Measurements from ENCODE around the gene DGKQ. TPM values are rescaled to one million over a fixed set of nuclear protein-coding genes. Genes with fewer than 3 reads are reported as not detected.

DGKQ gene
- total and polyA plus RNA-seq, 2 of the 13 experiments (the other 11 are each of a cell fraction or from before 2014, with no cell fraction given) = 4.5 to 7.2 TPM

- peak; percentile 68; the same call in 1 of the 2 replicates for TF ChIP-seq SSRP1 (CRISPR knock-in tag; IDR thresholded peaks at IDR 0.05)
- 0 out of 2 replicates have a peak, but pooled peaks have one; percentile 26 for TF ChIP-seq ZNF350 (CRISPR knock-in tag; IDR thresholded peaks at IDR 0.05; ENCODE audit: borderline replicate concordance, low read depth)
- 0 out of 2 replicates have a peak, but pooled peaks have one; percentile 49 for TF ChIP-seq THAP9 (CRISPR knock-in tag; IDR thresholded peaks at IDR 0.05; ENCODE audit: borderline replicate concordance)
- no peak for TF ChIP-seq ASH2L (IDR thresholded peaks at IDR 0.05; ENCODE audit: insufficient read length, low read depth, low read length)
- TF ChIP-seq EEA1 (CRISPR knock-in tag; IDR thresholded peaks at IDR 0.05; ENCODE audit: borderline replicate concordance) = 0 out of 2 replicates have a peak, but pooled peaks have one; percentile 12
- no peak for TF ChIP-seq ZNF251 (CRISPR knock-in tag; IDR thresholded peaks at IDR 0.05)
- peak; percentile 60; the same call in 1 of the 2 replicates for TF ChIP-seq NCOA5 (CRISPR knock-in tag; IDR thresholded peaks at IDR 0.05)
- no peak for TF ChIP-seq AKNA (CRISPR knock-in tag; IDR thresholded peaks at IDR 0.05; ENCODE audit: borderline replicate concordance)
- TF ChIP-seq CBX1 (IDR thresholded peaks at IDR 0.05; ENCODE audit: low read depth) = no peak
- TF ChIP-seq IRF9 (CRISPR knock-in tag; IDR thresholded peaks at IDR 0.05; ENCODE audit: borderline replicate concordance) = no peak
- TF ChIP-seq ZNF710 (CRISPR knock-in tag; IDR thresholded peaks at IDR 0.05; ENCODE audit: borderline replicate concordance) = no peak
- TF ChIP-seq TRAFD1 (CRISPR knock-in tag; IDR thresholded peaks at IDR 0.05; ENCODE audit: borderline replicate concordance) = no peak
- no peak for TF ChIP-seq MAZ (IDR thresholded peaks at IDR 0.05; ENCODE audit: borderline replicate concordance, low read depth, low read length)
- no peak for TF ChIP-seq MAZ (CRISPR knock-in tag; IDR thresholded peaks at IDR 0.05; ENCODE audit: low read depth)
Measured at GRCh38 chr4:987624-988513, 14.5 kb upstream of the DGKQ start (continued).
